GM12891 (cell line): ENCODE results near the gene DLGAP1.
A peak's percentile ranks its signal among the peaks of the same experiment; 100 is the strongest.

Experiments
- DNase-seq: peaks from one replicate; pipeline ENCODE4 v3.0.0; 2011; ENCODE audit warnings: low spot score; ENCODE audit not compliant: insufficient read length
- FAIRE-seq: peaks from 2 replicates; lab custom pipeline; 2011; peaks lifted over from hg19 to GRCh38; lab: Jason Lieb, UNC
- PAX5 ChIP-seq: IDR thresholded peaks from 2 replicates; pipeline ENCODE4 v1.6.1; 2011; ENCODE audit warnings: low read length, moderate library complexity, mild to moderate bottlenecking; ENCODE audit not compliant: insufficient read depth, severe bottlenecking
- POLR2A ChIP-seq: IDR thresholded peaks from 2 replicates; pipeline ENCODE4 v1.6.1; 2011; ENCODE audit warnings: low read depth, low read length, control low read depth
- POLR2AphosphoS5 ChIP-seq: IDR thresholded peaks from 2 replicates; pipeline ENCODE4 v1.6.1; 2011; ENCODE audit warnings: low read depth, low read length, control low read depth
- POU2F2 ChIP-seq: IDR thresholded peaks from 2 replicates; pipeline ENCODE4 v1.6.1; 2011; ENCODE audit warnings: low read depth, mild to moderate bottlenecking, control low read depth, low read length, moderate library complexity
- SPI1 ChIP-seq: IDR thresholded peaks from 2 replicates; pipeline ENCODE4 v1.6.1; 2011; ENCODE audit warnings: low read depth, low read length, control low read depth
- TAF1 ChIP-seq: IDR thresholded peaks from 2 replicates; pipeline ENCODE4 v1.6.1; 2011; ENCODE audit warnings: low read depth, low read length, control low read depth

DLGAP1 gene

GRCh38 chr18:3597409-3598357, 857.4 kb downstream of the DLGAP1 start:
- FAIRE-seq (no peak), DNase-seq (no peak)
- TF ChIP-seq POU2F2: no peak
- TF ChIP-seq SPI1: no peak
- no peak for TF ChIP-seq POLR2AphosphoS5
- no peak for TF ChIP-seq PAX5
- no peak for TF ChIP-seq POLR2A
- no peak for TF ChIP-seq TAF1

GRCh38 chr18:3596637-3597384, 858.3 kb downstream of the DLGAP1 start:
- peak; percentile 84 for FAIRE-seq
- TF ChIP-seq SPI1 (no peak), POU2F2 (peak; percentile 58; the same call in 1 of the 2 replicates), POLR2AphosphoS5 (0 out of 2 replicates have a peak, but pooled peaks have one; percentile 30), TAF1 (peak; percentile 54; the same call in 1 of the 2 replicates), POLR2A (peak; percentile 51; the same call in 1 of the 2 replicates), PAX5 (no peak)
- no peak for DNase-seq

GRCh38 chr18:3596324-3596636, 858.8 kb downstream of the DLGAP1 start:
- DNase-seq (no peak), FAIRE-seq (no peak)
- TF ChIP-seq PAX5: no peak
- TF ChIP-seq SPI1: no peak
- TF ChIP-seq POLR2A: no peak
- no peak for TF ChIP-seq POU2F2
- no peak for TF ChIP-seq TAF1
- no peak for TF ChIP-seq POLR2AphosphoS5

- FAIRE-seq: peak; percentile 57
- DNase-seq: no peak
- TF ChIP-seq SPI1 (peak; percentile 78), PAX5 (no peak), POLR2AphosphoS5 (no peak), TAF1 (no peak), POLR2A (no peak; the same call in 1 of the 2 replicates), POU2F2 (peak; percentile 80)
Measured at GRCh38 chr18:3595369-3596273, 859.5 kb downstream of the DLGAP1 start.

GRCh38 chr18:3594760-3595368, 860.2 kb downstream of the DLGAP1 start:
- no peak for TF ChIP-seq POU2F2
- TF ChIP-seq TAF1: no peak
- no peak for TF ChIP-seq POLR2AphosphoS5
- no peak for TF ChIP-seq SPI1
- no peak for TF ChIP-seq PAX5
- no peak for TF ChIP-seq POLR2A
- DNase-seq: no peak
- no peak for FAIRE-seq

- TF ChIP-seq POLR2A (peak; percentile 75), PAX5 (no peak), TAF1 (peak; percentile 46; the same call in 1 of the 2 replicates), POU2F2 (no peak; the same call in 1 of the 2 replicates), POLR2AphosphoS5 (peak; percentile 50; the same call in 1 of the 2 replicates)
Measured at GRCh38 chr18:3593904-3594759, 861.0 kb downstream of the DLGAP1 start.

GRCh38 chr18:3593381-3593903, 861.7 kb downstream of the DLGAP1 start:
- FAIRE-seq: no peak
- DNase-seq: no peak

More at GRCh38 chr18:3593904-3594759, 861.0 kb downstream of the DLGAP1 start:
- peak; percentile 41 for DNase-seq
- FAIRE-seq: peak; percentile 84

More at GRCh38 chr18:3593381-3593903, 861.7 kb downstream of the DLGAP1 start:
- TF ChIP-seq TAF1: no peak
- no peak for TF ChIP-seq SPI1
- no peak for TF ChIP-seq POLR2A
- TF ChIP-seq POLR2AphosphoS5: no peak
- TF ChIP-seq POU2F2: no peak
- TF ChIP-seq PAX5: no peak
